ENCODE data around the gene ADORA2A. TPM values are rescaled to one million over a fixed set of nuclear protein-coding genes. Genes with fewer than 3 reads are reported as not detected.

Gene ADORA2A
- total RNA-seq, 2 experiments from 2014 or later: 20.3 to 20.4 TPM

GRCh38 chr22:24404561-24405275 lies 22.7 kb upstream of the ADORA2A start:
- ChIA-PET CTCF (interaction anchor here (1.5 kb wide), 1 partner anchor 82 kb away, joined by 4 read pairs; no protein-coding TSS in a partner anchor), POLR2A (no interaction called here)
- H3K27me3 Mint-ChIP-seq (ENCODE audit: low read depth): no peaks in the 10 kb centered on the region
- no peak for ATAC-seq
- H3K36me3 Mint-ChIP-seq (ENCODE audit: low read depth): peaks cover 34% of the 10 kb centered on the region
- H3K4me3 Mint-ChIP-seq: no peak overlapping the region
- no peaks in the 10 kb centered on the region for H3K9me3 Mint-ChIP-seq (ENCODE audit: insufficient read depth)
- peaks cover 71% of the 10 kb centered on the region for H3K4me1 Mint-ChIP-seq (ENCODE audit: low read depth)
- H3K27ac Mint-ChIP-seq: no peak overlapping the region
- DNase-seq: no peak

GRCh38 chr22:24405631-24406321 lies 21.6 kb upstream of the ADORA2A start:
- Mint-ChIP-seq H3K4me3 (no peak overlapping the region), H3K9me3 (ENCODE audit: insufficient read depth) (no peaks in the 10 kb centered on the region), H3K4me1 (ENCODE audit: low read depth) (peaks cover 72% of the 10 kb centered on the region), H3K36me3 (ENCODE audit: low read depth) (peaks cover 33% of the 10 kb centered on the region), H3K27me3 (ENCODE audit: low read depth) (no peaks in the 10 kb centered on the region), H3K27ac (peak overlapping the region; percentile 46)
- DNase-seq: no peak
- ChIA-PET POLR2A (no interaction called here), CTCF (interaction anchor here (0.7 to 1.5 kb wide), 2 partner anchors 7 to 83 kb away, joined by 3 to 4 read pairs; no protein-coding TSS in a partner anchor)
- no peak for ATAC-seq

GRCh38 chr22:24406322-24407277 lies 20.8 kb upstream of the ADORA2A start:
- Mint-ChIP-seq H3K9me3 (ENCODE audit: insufficient read depth) (no peaks in the 10 kb centered on the region), H3K4me3 (no peak overlapping the region), H3K4me1 (ENCODE audit: low read depth) (peaks cover 67% of the 10 kb centered on the region), H3K27ac (peak overlapping the region; percentile 49), H3K27me3 (ENCODE audit: low read depth) (no peaks in the 10 kb centered on the region), H3K36me3 (ENCODE audit: low read depth) (peaks cover 25% of the 10 kb centered on the region)
- POLR2A ChIA-PET: no interaction called here
- ATAC-seq: no peak
- DNase-seq: no peak
- CTCF ChIA-PET: interaction anchor here (0.7 to 1.0 kb wide), 2 partner anchors 8 to 17 kb away, joined by 3 to 4 read pairs; no protein-coding TSS in a partner anchor

DNA sequence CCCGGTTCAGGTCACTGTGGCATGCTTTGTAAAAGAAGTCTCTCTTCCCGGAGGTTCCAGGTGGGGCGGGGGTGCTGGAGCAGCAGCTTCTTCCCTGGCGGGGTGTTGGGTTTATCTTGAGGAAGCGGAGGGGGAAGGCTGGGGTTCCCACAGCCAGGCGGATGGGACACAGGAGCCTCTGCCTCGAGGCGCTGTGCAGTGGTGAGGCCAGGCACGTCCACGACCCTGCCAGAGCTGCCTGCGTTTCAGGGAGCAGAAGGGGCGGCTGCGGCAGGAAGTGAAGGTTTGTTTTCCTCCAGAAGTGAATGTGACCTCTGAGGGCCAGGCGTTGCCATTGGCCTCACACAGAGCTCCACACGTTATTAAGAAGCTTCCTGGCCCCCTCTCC lies 20.1 kb upstream of the ADORA2A start:
- Mint-ChIP-seq H3K36me3 (ENCODE audit: low read depth) (peaks cover 22% of the 10 kb centered on the region), H3K27ac (peak overlapping the region; percentile 49), H3K4me1 (ENCODE audit: low read depth) (peaks cover 60% of the 10 kb centered on the region), H3K9me3 (ENCODE audit: insufficient read depth) (no peaks in the 10 kb centered on the region), H3K4me3 (no peak overlapping the region), H3K27me3 (ENCODE audit: low read depth) (no peaks in the 10 kb centered on the region)
- DNase-seq: no peak
- POLR2A ChIA-PET: no interaction called here
- ATAC-seq: peak; percentile 35
- CTCF ChIA-PET: interaction anchor here (1.0 kb wide), 1 partner anchor 17 kb away, joined by 4 read pairs; no protein-coding TSS in a partner anchor

DNA sequence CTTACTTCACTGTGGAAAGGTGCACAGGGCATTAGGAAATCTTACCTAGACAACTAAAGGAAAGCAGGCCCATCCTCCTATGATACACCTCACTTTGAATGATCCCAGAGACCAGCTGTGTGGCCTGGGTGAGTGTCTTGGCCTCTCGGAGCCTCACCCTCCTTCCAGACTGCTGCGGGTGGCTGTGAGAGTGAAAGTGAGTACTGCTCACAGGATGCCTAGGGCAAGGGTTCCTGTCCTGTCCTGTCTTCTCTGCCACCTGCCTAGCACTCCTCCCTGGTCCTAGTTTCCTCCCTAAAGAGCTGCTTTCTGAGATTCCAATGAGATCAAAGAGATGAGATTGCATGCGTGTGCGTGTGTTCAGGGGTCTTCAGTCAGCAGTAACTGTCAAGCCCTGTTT lies 19.5 kb upstream of the ADORA2A start:
- ChIA-PET POLR2A (no interaction called here), CTCF (interaction anchor here (1.0 kb wide), 1 partner anchor 16 kb away, joined by 4 read pairs; no protein-coding TSS in a partner anchor)
- H3K4me3 Mint-ChIP-seq: no peak overlapping the region

GRCh38 chr22:24408630-24409029 lies 18.8 kb upstream of the ADORA2A start:
- DNase-seq (no peak), ATAC-seq (no peak)
- Mint-ChIP-seq H3K27me3 (ENCODE audit: low read depth) (no peaks in the 10 kb centered on the region), H3K36me3 (ENCODE audit: low read depth) (peaks cover 25% of the 10 kb centered on the region), H3K4me3 (no peak overlapping the region), H3K4me1 (ENCODE audit: low read depth) (peaks cover 50% of the 10 kb centered on the region), H3K27ac (no peak overlapping the region), H3K9me3 (ENCODE audit: insufficient read depth) (no peaks in the 10 kb centered on the region)
- POLR2A ChIA-PET: no interaction called here
- CTCF ChIA-PET: interaction anchor here (1.4 to 2.0 kb wide), 3 partner anchors 15 to 117 kb away, joined by 3 to 7 read pairs (median 4); no protein-coding TSS in a partner anchor

More for the DNA sequence above, 19.5 kb upstream of the ADORA2A start:
- H3K9me3 Mint-ChIP-seq (ENCODE audit: insufficient read depth): no peaks in the 10 kb centered on the region
- no peaks in the 10 kb centered on the region for H3K27me3 Mint-ChIP-seq (ENCODE audit: low read depth)
- DNase-seq (no peak), ATAC-seq (no peak)
- peaks cover 25% of the 10 kb centered on the region for H3K36me3 Mint-ChIP-seq (ENCODE audit: low read depth)
- peaks cover 54% of the 10 kb centered on the region for H3K4me1 Mint-ChIP-seq (ENCODE audit: low read depth)
- H3K27ac Mint-ChIP-seq: peak overlapping the region; percentile 49

DNA sequence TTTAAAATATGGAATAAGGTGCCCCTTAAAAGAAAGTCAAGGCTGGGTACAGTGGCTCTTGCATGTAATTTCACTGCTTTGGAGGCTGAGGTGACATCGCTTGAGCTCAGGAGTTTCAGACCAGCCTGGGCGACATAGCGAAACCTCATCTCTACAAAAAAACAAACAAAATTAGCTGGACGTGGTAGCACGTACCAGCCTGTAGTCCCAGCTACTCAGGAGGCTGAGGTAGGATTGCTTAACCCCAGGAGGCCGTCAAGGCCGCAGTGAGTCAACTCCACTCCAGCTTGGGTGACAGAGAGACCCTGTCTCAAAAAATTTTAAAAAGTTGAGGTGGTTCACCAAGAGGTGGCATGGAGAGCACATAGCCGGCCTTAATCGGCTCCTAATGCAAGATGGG lies 17.7 kb upstream of the ADORA2A start:
- ATAC-seq (peak; percentile 5), DNase-seq (no peak)
- CTCF ChIA-PET: interaction anchor here (1.4 to 2.0 kb wide), 4 partner anchors 14 to 116 kb away, joined by 3 to 7 read pairs (median 4); no protein-coding TSS in a partner anchor
- Mint-ChIP-seq H3K4me1 (ENCODE audit: low read depth) (peaks cover 50% of the 10 kb centered on the region), H3K4me3 (no peak overlapping the region), H3K9me3 (ENCODE audit: insufficient read depth) (no peaks in the 10 kb centered on the region), H3K36me3 (ENCODE audit: low read depth) (peaks cover 20% of the 10 kb centered on the region), H3K27me3 (ENCODE audit: low read depth) (no peaks in the 10 kb centered on the region), H3K27ac (peak overlapping the region; percentile 79)
- POLR2A ChIA-PET: interaction anchor here (0.6 to 0.7 kb wide), 2 partner anchors 60 to 805 kb away, joined by 3 to 5 read pairs; no protein-coding TSS in a partner anchor

GRCh38 chr22:24410110-24410856 lies 17.1 kb upstream of the ADORA2A start:
- ATAC-seq: peak; percentile 72
- H3K27me3 Mint-ChIP-seq (ENCODE audit: low read depth): no peaks in the 10 kb centered on the region
- CTCF ChIA-PET: interaction anchor here (0.9 to 2.0 kb wide), 6 partner anchors 12 to 115 kb away, joined by 3 to 7 read pairs (median 4); no protein-coding TSS in a partner anchor
- H3K36me3 Mint-ChIP-seq (ENCODE audit: low read depth): peaks cover 19% of the 10 kb centered on the region
- POLR2A ChIA-PET: interaction anchor here (0.6 to 0.7 kb wide), 2 partner anchors 60 to 806 kb away, joined by 3 to 5 read pairs; no protein-coding TSS in a partner anchor
- no peak overlapping the region for H3K4me3 Mint-ChIP-seq
- peak overlapping the region; percentile 79 for H3K27ac Mint-ChIP-seq
- peak; percentile 61 for DNase-seq
- H3K4me1 Mint-ChIP-seq (ENCODE audit: low read depth): peaks cover 50% of the 10 kb centered on the region
- H3K9me3 Mint-ChIP-seq (ENCODE audit: insufficient read depth): no peaks in the 10 kb centered on the region

DNA sequence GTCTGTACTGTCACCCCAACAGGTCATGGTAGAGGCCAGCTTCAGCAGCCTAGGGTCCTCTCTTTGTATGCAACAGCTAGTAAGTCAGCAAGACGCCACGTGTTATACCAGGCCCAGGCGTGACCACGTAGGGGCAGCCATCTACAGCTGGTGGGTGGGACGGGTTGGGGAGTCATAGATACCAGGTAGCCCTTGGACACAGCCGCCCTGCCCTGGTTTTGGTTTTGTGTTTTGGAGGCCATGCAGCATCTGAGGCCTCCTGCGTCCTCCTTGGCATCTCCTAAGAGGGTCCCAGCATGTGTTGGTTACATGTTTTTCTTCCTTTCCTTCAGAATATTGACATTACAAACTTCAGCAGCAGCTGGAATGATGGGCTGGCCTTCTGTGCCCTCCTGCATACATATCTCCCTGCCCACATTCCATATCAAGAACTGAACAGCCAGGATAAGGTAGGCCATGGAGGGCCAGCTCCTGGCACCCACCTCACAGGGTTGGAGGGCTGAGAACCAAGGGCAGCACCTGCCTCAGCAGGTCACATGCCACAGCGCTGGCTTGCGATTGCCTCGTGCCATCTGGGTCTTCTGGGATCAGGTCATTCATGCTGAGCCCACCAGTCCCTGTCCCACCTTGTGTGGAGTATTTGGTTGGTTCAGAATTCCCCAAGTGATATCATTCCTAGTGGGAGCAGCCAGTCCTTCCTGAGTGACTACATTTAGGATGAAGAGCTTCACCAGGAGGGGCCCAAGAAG lies 16.0 kb upstream of the ADORA2A start:
- Mint-ChIP-seq H3K27me3 (ENCODE audit: low read depth) (no peaks in the 10 kb centered on the region), H3K4me3 (no peak overlapping the region), H3K27ac (no peak overlapping the region), H3K4me1 (ENCODE audit: low read depth) (peaks cover 45% of the 10 kb centered on the region), H3K9me3 (ENCODE audit: insufficient read depth) (no peaks in the 10 kb centered on the region), H3K36me3 (ENCODE audit: low read depth) (peaks cover 19% of the 10 kb centered on the region)
- DNase-seq: no peak
- ChIA-PET POLR2A (no interaction called here), CTCF (interaction anchor here (1.5 kb wide), 1 partner anchor 13 kb away, joined by 6 read pairs; no protein-coding TSS in a partner anchor)
- no peak for ATAC-seq

DNA sequence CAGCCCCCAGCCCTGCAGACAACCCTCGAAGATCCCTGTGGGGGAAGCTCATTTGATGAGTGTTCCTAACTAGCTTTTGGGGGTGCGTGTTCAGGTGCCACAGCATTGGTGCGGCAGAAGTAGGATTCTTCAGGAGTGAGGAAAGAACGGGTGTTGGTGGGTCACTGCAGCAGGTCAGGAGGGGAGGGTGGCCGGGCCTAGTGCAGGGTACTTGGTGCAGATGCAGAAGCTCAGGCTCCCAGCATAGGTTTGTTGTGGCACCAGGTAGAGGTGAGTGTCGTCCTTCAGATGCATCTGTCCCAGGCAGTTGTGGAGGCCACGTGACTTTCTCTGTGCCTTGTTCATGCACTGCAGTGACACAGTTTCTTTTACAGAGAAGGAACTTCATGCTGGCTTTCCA lies 15.1 kb upstream of the ADORA2A start:
- Mint-ChIP-seq H3K9me3 (ENCODE audit: insufficient read depth) (no peaks in the 10 kb centered on the region), H3K4me3 (no peak overlapping the region), H3K27me3 (ENCODE audit: low read depth) (no peaks in the 10 kb centered on the region), H3K4me1 (ENCODE audit: low read depth) (peaks cover 36% of the 10 kb centered on the region), H3K27ac (no peak overlapping the region), H3K36me3 (ENCODE audit: low read depth) (peaks cover 18% of the 10 kb centered on the region)
- ATAC-seq (no peak), DNase-seq (no peak)
- ChIA-PET CTCF (interaction anchor here (1.5 kb wide), 1 partner anchor 12 kb away, joined by 6 read pairs; no protein-coding TSS in a partner anchor), POLR2A (no interaction called here)
